GM12878 (cell line): ENCODE data around the gene ZSWIM6. TPM values are rescaled to one million over a fixed set of nuclear protein-coding genes. Genes with fewer than 3 reads are reported as not detected.

Source experiments
- ATAC-seq: fragments of 200-7000 bp; cut with Tn5 transposase; 3 replicates; pipeline ENCODE4 v1.9.1; 2020; ENCODE audit warnings: mild to moderate bottlenecking, moderate library complexity
- BruUV-seq: library from RNA; stranded (reverse); fragments of 400-500 nt; replicated peaks from 2 replicates; lab custom pipeline; 2021; lab: Mats Ljungman, UMichigan
- CTCF ChIA-PET: fragments of 300-600 bp; sonication (Branson Sonifier 250); formaldehyde crosslinking; extraction: SDS; loops from one replicate; lab custom pipeline; 2021; ENCODE audit warnings: inconsistent platforms; lab: Yijun Ruan, JAX
- POLR2A ChIA-PET: fragments of 350-600 bp; formaldehyde crosslinking; extraction: SDS; loops from one replicate; lab custom pipeline; 2021; ENCODE audit warnings: inconsistent platforms; lab: Charles Lee
- RAD21 ChIA-PET: fragments of 300-600 bp; sonication (Branson Sonifier 250); formaldehyde crosslinking; loops from one replicate; lab custom pipeline; 2023; ENCODE audit warnings: antibody characterized with exemption; ENCODE audit not compliant: unreplicated experiment; lab: Charles Lee
- SMC1A ChIA-PET: fragments of 300-600 bp; sonication (Branson Sonifier 250); formaldehyde crosslinking; loops from one replicate; lab custom pipeline; 2023; ENCODE audit not compliant: unreplicated experiment, uncharacterized antibody; lab: Charles Lee
- DNase-seq: peaks from one replicate; pipeline ENCODE4 v3.0.0-alpha.2; 2011; ENCODE audit warnings: low read depth, low spot score
- FAIRE-seq: peaks from 3 replicates; lab custom pipeline; 2011; peaks lifted over from hg19 to GRCh38; lab: Jason Lieb, UNC
- H2AFZ ChIP-seq: 2 replicates; pipeline ENCODE4 v1.6.0; 2011; ENCODE audit warnings: low read depth, low read length, control low read depth; ENCODE audit not compliant: control insufficient read depth
- H3K27ac ChIP-seq: 2 replicates; pipeline ENCODE4 v1.5.1; 2011; ENCODE audit warnings: control low read depth; ENCODE audit not compliant: control insufficient read depth, insufficient read depth
- H3K27me3 ChIP-seq, 2 experiments: replicated peaks in 1 of 2; 2 replicates each; pipeline versions ENCODE4 v1.6.0 to v1.6.1; 2011; ENCODE audit warnings: low read length in 1 of 2; ENCODE audit not compliant: control insufficient read depth in 2 of 2, insufficient read depth in 2 of 2
- H3K36me3 ChIP-seq, 2 experiments: 2 replicates each; pipeline ENCODE4 v1.5.1; 2011; ENCODE audit warnings: low read length in 1 of 2; ENCODE audit not compliant: control insufficient read depth in 2 of 2, insufficient read depth in 2 of 2
- H3K4me1 ChIP-seq: 2 replicates; pipeline ENCODE4 v1.6.1; 2011; ENCODE audit warnings: mild to moderate bottlenecking, low read length, moderate library complexity, mixed read lengths; ENCODE audit not compliant: control insufficient read depth, insufficient read depth
- H3K4me2 ChIP-seq: 2 replicates; pipeline ENCODE4 v1.6.0; 2011; ENCODE audit warnings: control low read depth; ENCODE audit not compliant: control insufficient read depth, insufficient read depth
- H3K4me3 ChIP-seq: fragments of 200-600 bp; sonication (generic); 2 replicates; pipeline ENCODE4 v1.5.1; 2016
- H3K79me2 ChIP-seq: 2 replicates; pipeline ENCODE4 v1.6.0; 2011; ENCODE audit warnings: low read length; ENCODE audit not compliant: control insufficient read depth, insufficient read depth
- H3K9ac ChIP-seq: 2 replicates; pipeline ENCODE4 v1.8.0; 2011; ENCODE audit warnings: low read length, control low read depth, mixed read lengths; ENCODE audit not compliant: control insufficient read depth, insufficient read depth
- H3K9me3 ChIP-seq: replicated peaks from 3 replicates; pipeline ENCODE4 v1.5.1; 2011; ENCODE audit warnings: mild to moderate bottlenecking, low read length; ENCODE audit not compliant: control insufficient read depth, insufficient read depth
- H4K20me1 ChIP-seq: 2 replicates; pipeline ENCODE4 v1.6.0; 2011; ENCODE audit not compliant: control insufficient read depth, insufficient read depth
- BRCA1 ChIP-seq: IDR thresholded peaks from 2 replicates; pipeline ENCODE4 v1.6.1; 2011; ENCODE audit warnings: low read depth, low read length, improper control_type of control experiment
- CBX5 ChIP-seq: sonication (generic); IDR thresholded peaks from 2 replicates; pipeline ENCODE4 v1.6.1; 2016; ENCODE audit warnings: low read depth, moderate library complexity, mild to moderate bottlenecking, inconsistent platforms
- ETV6 ChIP-seq, 2 experiments: fragments of 450-650 bp in 1 of 2; IDR thresholded peaks in 1 of 2; conservative IDR thresholded peaks in 1 of 2; 2 replicates each; pipeline ENCODE4 v1.6.1; 2014; ENCODE audit warnings: antibody characterized with exemption in 1 of 2, borderline replicate concordance in 1 of 2, low read depth in 1 of 2, mild to moderate bottlenecking in 1 of 2, moderate library complexity in 1 of 2
- HDAC6 ChIP-seq: fragments of 200-600 bp; sonication (generic); IDR thresholded peaks from one replicate; pipeline ENCODE4 v1.8.0; 2017; ENCODE audit warnings: antibody characterized with exemption; ENCODE audit not compliant: unreplicated experiment
- NFIC ChIP-seq: IDR thresholded peaks from 2 replicates; pipeline ENCODE4 v1.6.1; 2012; ENCODE audit warnings: low read depth, mild to moderate bottlenecking, inconsistent platforms, low read length, moderate library complexity
- PML ChIP-seq: IDR thresholded peaks from 2 replicates; pipeline ENCODE4 v1.6.1; 2012; ENCODE audit warnings: low read length, inconsistent platforms
- ZBED1 ChIP-seq: IDR thresholded peaks from 2 replicates; pipeline ENCODE4 v1.6.1; 2016; ENCODE audit warnings: borderline replicate concordance
- ZNF384 ChIP-seq: IDR thresholded peaks from 2 replicates; pipeline ENCODE4 v1.6.1; 2012; ENCODE audit warnings: low read depth, mild to moderate bottlenecking, low read length, improper control_type of control experiment, borderline replicate concordance
- WGBS: methylation state at CpG from one replicate; pipeline ENCODE4 v1.1.6; 2016; ENCODE audit warnings: low lambda C conversion rate; ENCODE audit not compliant: insufficient replicate concordance, insufficient coverage; ENCODE audit errors: missing lambda C conversion rate; 5-methylcytosine and 5-hydroxymethylcytosine counted together
- in situ Hi-C: fragments of 300-500 bp; cut with MboI; formaldehyde crosslinking; loops from 9 replicates; pipeline ENCODE4 v1.14.3; 2018; ENCODE audit warnings: mixed read lengths
- intact Hi-C: fragments of 100-400 bp; cut with micrococcal nuclease; formaldehyde crosslinking; loops from one replicate; pipeline ENCODE4 v1.14.2; 2022; ENCODE audit not compliant: unreplicated experiment
- polyA plus RNA-seq, 11 experiments: library from polyadenylated mRNA; depleted of rRNA in 4 of 11; unstranded in 6 of 11; stranded (reverse) in 5 of 11; fragments of >200 nt; fragmentation: Nextera tagmentation in 4 of 11; fragmentation: Illumina TruSeq in 1 of 11; extraction: Ambion mirVana in 4 of 11; extraction: Trizol in 1 of 11; gene quantifications; 1 replicate in 1 of 11; 2 replicates in 10 of 11; pipeline versions ENCODE4 v1.2.1 to v1.2.3, GENCODE V29; 2011 to 2016; ENCODE audit warnings: inconsistent platforms in 2 of 11, missing spikeins in 2 of 11, low read depth in 1 of 11
- total RNA-seq, 4 experiments: library from RNA; depleted of rRNA in 3 of 4; stranded (reverse); fragments of >200 nt in 3 of 4; fragmentation: Illumina TruSeq in 1 of 4; extraction: Trizol in 1 of 4; gene quantifications; 2 replicates each; pipeline versions ENCODE4 v1.2.1 to v1.2.3, GENCODE V29; 2013 to 2021

The ZSWIM6 gene
- total and polyA plus RNA-seq, 10 of the 15 experiments (the other 5 are each of a cell fraction or from before 2014, with no cell fraction given), result 0.53 to 6.2 (median 3.4) TPM

GRCh38 chr5:61339764-61340163, 7.7 kb downstream of the ZSWIM6 start:
- Histone ChIP-seq H3K27ac (no peak overlapping the region), H3K9ac (no peak overlapping the region), H2AFZ (no peak overlapping the region), H3K4me3 (no peak overlapping the region), H3K4me1 (no peaks in the 10 kb centered on the region), H3K27me3 (no peaks in the 10 kb centered on the region), H4K20me1 (no peaks in the 10 kb centered on the region; the same call in 1 of the 2 replicates), H3K4me2 (no peak overlapping the region), H3K79me2 (no peaks in the 10 kb centered on the region), H3K9me3 (no peaks in the 10 kb centered on the region), H3K36me3 (no peaks in the 10 kb centered on the region)
- POLR2A ChIA-PET, result no interaction called here
- TF ChIP-seq ZBED1 (no peak), NFIC (no peak), ETV6 (conservative IDR thresholded peaks at IDR 0.05 in 1 of 2, IDR thresholded peaks at IDR 0.05 in 1 of 2; ENCODE audit: borderline replicate concordance in 1 of 2, low read depth in 1 of 2) (no peak), CBX5 (no peak), ZNF384 (no peak), HDAC6 (no peak), BRCA1 (no peak), PML (no peak)
- CTCF ChIA-PET, result interaction anchor here (0.8 to 1.0 kb wide), 4 partner anchors 10 to 318 kb away, joined by 3 read pairs; no protein-coding TSS in a partner anchor
- ATAC-seq (no peak), FAIRE-seq (no peak), DNase-seq (no peak)
- intact Hi-C loops (no loop called here), in situ Hi-C loops (no loop called here)
- SMC1A ChIA-PET, result interaction anchor here (0.7 to 1.4 kb wide), 8 partner anchors 10 to 318 kb away, joined by 3 to 4 read pairs (median 3); no protein-coding TSS in a partner anchor
- 7% methylated on average over 2 of the region's 2 CpGs for WGBS
- BruUV-seq, result no TSS peak
- RAD21 ChIA-PET, result interaction anchor here (1.0 kb wide), 1 partner anchor 66 kb away, joined by 3 read pairs; no protein-coding TSS in a partner anchor
